ENCODE results near the gene GNAT1. TPM values are rescaled to one million over a fixed set of nuclear protein-coding genes. Genes with fewer than 3 reads are reported as not detected.

The GNAT1 gene
- total RNA-seq, 2 experiments from 2014 or later, result not detected

- CTCF ChIA-PET (ENCODE audit: unreplicated experiment), result interaction anchor here (0.6 to 1.2 kb wide), 3 partner anchors 24 to 155 kb away, joined by 3 to 11 read pairs (median 4); no protein-coding TSS in a partner anchor
- Histone ChIP-seq H3K4me1 (ENCODE audit: insufficient read depth, low read length, poor library complexity, severe bottlenecking) (peaks cover 30% of the 10 kb centered on the region), H3K27ac (ENCODE audit: low read depth, low read length, poor library complexity, severe bottlenecking) (no peak overlapping the region), H4K20me1 (ENCODE audit: insufficient read depth, low read length) (no peaks in the 10 kb centered on the region), H2AFZ (ENCODE audit: low read length) (no peak overlapping the region), H3K4me3 (ENCODE audit: low read depth, low read length, poor library complexity, severe bottlenecking) (no peak overlapping the region), H3K9me2 (ENCODE audit: insufficient read depth, low read length) (no peaks in the 10 kb centered on the region), H3K4me2 (ENCODE audit: low read length) (no peak overlapping the region), H3K79me2 (ENCODE audit: insufficient read depth, low read depth, low read length) (no peaks in the 10 kb centered on the region), H3K9me3 (ENCODE audit: low read length) (no peaks in the 10 kb centered on the region), H3K36me3 (ENCODE audit: insufficient read depth, low read length) (no peaks in the 10 kb centered on the region)
- no peak for TF ChIP-seq CTCF (conservative IDR thresholded peaks at IDR 0.05; ENCODE audit: low read length)
- no peak for TF ChIP-seq EZH2phosphoT487 (IDR thresholded peaks at IDR 0.05; ENCODE audit: borderline replicate concordance, low read depth, low read length)
- POLR2A ChIA-PET, result interaction anchor here (0.8 kb wide), 1 partner anchor 12 kb away, joined by 4 read pairs; no protein-coding TSS in a partner anchor
- no peak for DNase-seq (ENCODE audit: low spot score)
- BruUV-seq (replicated peaks), result no TSS peak
- intact Hi-C loops (cut with micrococcal nuclease; ENCODE audit: unreplicated experiment), result loop anchor here (10.0 kb wide), 1 partner anchor 417 kb away; the partner anchor contains the start of gene INKA1
Measured at GRCh38 chr3:50222169-50222528, 30.7 kb downstream of the GNAT1 start.

- no peaks in the 10 kb centered on the region for H3K9me2 ChIP-seq (ENCODE audit: insufficient read depth, low read length)
- intact Hi-C loops (cut with micrococcal nuclease; ENCODE audit: unreplicated experiment), result loop anchor here (5.0 to 10.0 kb wide), 2 partner anchors 98 to 420 kb away; partner anchors contain the start of genes HYAL2 and INKA1
- no peaks in the 10 kb centered on the region for H3K36me3 ChIP-seq (ENCODE audit: insufficient read depth, low read length)
- no peaks in the 10 kb centered on the region for H3K79me2 ChIP-seq (ENCODE audit: insufficient read depth, low read depth, low read length)
- no peak for DNase-seq (ENCODE audit: low spot score)
- CTCF ChIA-PET (ENCODE audit: unreplicated experiment), result interaction anchor here (2.7 kb wide), 1 partner anchor 30 kb away, joined by 23 read pairs; no protein-coding TSS in a partner anchor
- H3K27ac ChIP-seq (ENCODE audit: low read depth, low read length, poor library complexity, severe bottlenecking), result no peak overlapping the region
- no TSS peak for BruUV-seq (replicated peaks)
- peaks cover 48% of the 10 kb centered on the region for H3K4me1 ChIP-seq (ENCODE audit: insufficient read depth, low read length, poor library complexity, severe bottlenecking)
- no peak overlapping the region for H3K4me3 ChIP-seq (ENCODE audit: low read depth, low read length, poor library complexity, severe bottlenecking)
- no peaks in the 10 kb centered on the region for H3K9me3 ChIP-seq (ENCODE audit: low read length)
- no peak overlapping the region for H2AFZ ChIP-seq (ENCODE audit: low read length)
- no peak overlapping the region for H3K4me2 ChIP-seq (ENCODE audit: low read length)
- no peaks in the 10 kb centered on the region for H4K20me1 ChIP-seq (ENCODE audit: insufficient read depth, low read length)
- no peak for TF ChIP-seq EZH2phosphoT487 (IDR thresholded peaks at IDR 0.05; ENCODE audit: borderline replicate concordance, low read depth, low read length)
- TF ChIP-seq CTCF (conservative IDR thresholded peaks at IDR 0.05; ENCODE audit: low read length), result no peak
- POLR2A ChIA-PET, result no interaction called here
Measured at GRCh38 chr3:50224639-50225038, 33.2 kb downstream of the GNAT1 start.

GRCh38 chr3:50226888-50227389 is 35.5 kb downstream of the GNAT1 start:
- Histone ChIP-seq H3K9me2 (ENCODE audit: insufficient read depth, low read length) (no peaks in the 10 kb centered on the region), H3K4me3 (ENCODE audit: low read depth, low read length, poor library complexity, severe bottlenecking) (peak overlapping the region; percentile 90), H3K27ac (ENCODE audit: low read depth, low read length, poor library complexity, severe bottlenecking) (peak overlapping the region; percentile 60), H3K4me1 (ENCODE audit: insufficient read depth, low read length, poor library complexity, severe bottlenecking) (peaks cover 45% of the 10 kb centered on the region), H3K79me2 (ENCODE audit: insufficient read depth, low read depth, low read length) (no peaks in the 10 kb centered on the region), H3K9me3 (ENCODE audit: low read length) (no peaks in the 10 kb centered on the region), H3K4me2 (ENCODE audit: low read length) (peak overlapping the region; percentile 89), H3K36me3 (ENCODE audit: insufficient read depth, low read length) (no peaks in the 10 kb centered on the region), H2AFZ (ENCODE audit: low read length) (peak overlapping the region; percentile 75), H4K20me1 (ENCODE audit: insufficient read depth, low read length) (no peaks in the 10 kb centered on the region)
- DNase-seq (ENCODE audit: low spot score), result peak; percentile 58
- TF ChIP-seq CTCF (conservative IDR thresholded peaks at IDR 0.05; ENCODE audit: low read length), result no peak
- intact Hi-C loops (cut with micrococcal nuclease; ENCODE audit: unreplicated experiment), result loop anchor here (1.0 to 10.0 kb wide), 7 partner anchors 19 to 422 kb away; partner anchors contain the start of genes HYAL2 and INKA1
- no TSS peak for BruUV-seq (replicated peaks)
- CTCF ChIA-PET (ENCODE audit: unreplicated experiment), result interaction anchor here (0.6 to 3.6 kb wide), 8 partner anchors 14 to 110 kb away, joined by 3 to 23 read pairs (median 4); no protein-coding TSS in a partner anchor
- POLR2A ChIA-PET, result interaction anchor here (0.7 to 1.8 kb wide), 6 partner anchors 9 to 123 kb away, joined by 3 to 8 read pairs (median 4); partner anchors contain the start of genes GNAI2 and NPRL2

Data from OCI-LY7 (cell line).